Activated CD8-positive, alpha-beta memory T cell treated with anti-CD3 and anti-CD28 coated beads, Interleukin-2, amount 50 U/mL, for 48 hours (primary cell): ENCODE results near the gene RASGEF1B.

Experiments
- DNase-seq: peaks from one replicate; pipeline ENCODE4 v3.0.0-alpha.2; 2020

RASGEF1B gene

GRCh38 chr4:81389720-81390119 is 82.0 kb downstream of the RASGEF1B start:
- no peak for DNase-seq

GRCh38 chr4:81380437-81380836 is 91.3 kb downstream of the RASGEF1B start:
- DNase-seq: no peak

- no peak for DNase-seq
Observed at GRCh38 chr4:81378386-81378785, 93.3 kb downstream of the RASGEF1B start.

GRCh38 chr4:81377191-81377590 is 94.5 kb downstream of the RASGEF1B start:
- DNase-seq: no peak

GRCh38 chr4:81376720-81377119 is 95.0 kb downstream of the RASGEF1B start:
- DNase-seq: no peak
